NCI-H2029 (cell line): ENCODE results near the gene ZNF813.
"Not testable (repeated sequence)": the region's sequence is repeated elsewhere in the genome, so short reads cannot be mapped to it uniquely, and the experiment has no call there.

ENCODE experiments used
- DNase-seq: peaks from one replicate; lab custom pipeline; 2025; lab: John Stamatoyannopoulos, UW

Gene ZNF813

GRCh38 chr19:53467485-53468262 lies at the start of gene ZNF813:
Gene ZNF813 (plus strand): TSS chr19:53467733. CDS start chr19:53483823, 16,090 bp downstream.
- DNase-seq = peak; percentile 75

GRCh38 chr19:53420520-53421315 lies 46.8 kb upstream of the ZNF813 start:
- DNase-seq = not testable (repeated sequence)

- DNase-seq = no peak
Measured at GRCh38 chr19:53422551-53422950, 45.0 kb upstream of the ZNF813 start.

- DNase-seq = not testable (repeated sequence)
Measured at GRCh38 chr19:53423074-53423473, 44.5 kb upstream of the ZNF813 start.

- DNase-seq = not testable (repeated sequence)
Measured at GRCh38 chr19:53423680-53424079, 43.9 kb upstream of the ZNF813 start.

- peak; percentile 33 for DNase-seq
Measured at GRCh38 chr19:53424968-53425597, 42.5 kb upstream of the ZNF813 start.

- peak; percentile 94 for DNase-seq
Measured at GRCh38 chr19:53431399-53432087, 36.0 kb upstream of the ZNF813 start, which contains the start of gene ZNF761. Gene ZNF761 (plus strand): TSS chr19:53431984. CDS start chr19:53447269, 15,285 bp downstream.

- no peak for DNase-seq
Measured at GRCh38 chr19:53432088-53432661, 35.4 kb upstream of the ZNF813 start.

- not testable (repeated sequence) for DNase-seq
Measured at GRCh38 chr19:53443809-53444208, 23.7 kb upstream of the ZNF813 start.

GRCh38 chr19:53447196-53447595 lies 20.3 kb upstream of the ZNF813 start:
- not testable (repeated sequence) for DNase-seq

GRCh38 chr19:53455828-53456227 lies 11.7 kb upstream of the ZNF813 start:
- DNase-seq = no peak

- not testable (repeated sequence) for DNase-seq
Measured at GRCh38 chr19:53460131-53460721, 7.3 kb upstream of the ZNF813 start.

GRCh38 chr19:53461866-53462265 lies 5.7 kb upstream of the ZNF813 start:
- DNase-seq = no peak

GRCh38 chr19:53462861-53463260 lies 4.7 kb upstream of the ZNF813 start:
- DNase-seq = no peak

GRCh38 chr19:53463263-53463662 lies 4.3 kb upstream of the ZNF813 start:
- no peak for DNase-seq

GRCh38 chr19:53466726-53467484 lies 628 bp upstream of the ZNF813 start:
- DNase-seq = peak; percentile 32

GRCh38 chr19:53468628-53469027 lies 1.1 kb downstream of the ZNF813 start:
- not testable (repeated sequence) for DNase-seq

GRCh38 chr19:53471916-53472315 lies 4.4 kb downstream of the ZNF813 start:
- no peak for DNase-seq

- DNase-seq = not testable (repeated sequence)
Measured at GRCh38 chr19:53474832-53475231, 7.3 kb downstream of the ZNF813 start.

GRCh38 chr19:53475470-53475869 lies 7.9 kb downstream of the ZNF813 start:
- not testable (repeated sequence) for DNase-seq
